ENCODE measurements around the gene MISP3.

- TF ChIP-seq CTCF (IDR thresholded peaks at IDR 0.05; ENCODE audit: insufficient read depth, low read length, poor library complexity, severe bottlenecking) (no peak), EZH2phosphoT487 (conservative IDR thresholded peaks at IDR 0.05; ENCODE audit: low read length) (no peak)
Observed at GRCh38 chr19:14063105-14063504, 9.5 kb upstream of the MISP3 start.
